Chondrocyte (in vitro differentiated cells): ENCODE measurements around the gene TRPC1. TPM values are rescaled to one million over a fixed set of nuclear protein-coding genes. Genes with fewer than 3 reads are reported as not detected.

Experiments
- DNase-seq: peaks from one replicate; pipeline ENCODE4 v3.0.0; 2021; ENCODE audit warnings: mixed read lengths, low spot score
- H3K27ac Mint-ChIP-seq: one replicate; pipeline ENCODE4 v1.8.0; 2021; ENCODE audit warnings: mild to moderate bottlenecking, moderate library complexity, mixed read lengths; ENCODE audit not compliant: unreplicated experiment
- H3K27me3 Mint-ChIP-seq: 2 replicates; pipeline ENCODE4 v1.8.0; 2021; ENCODE audit warnings: low read depth, mixed read lengths
- H3K36me3 Mint-ChIP-seq: 2 replicates; pipeline ENCODE4 v1.8.0; 2021; ENCODE audit warnings: low read depth, mixed read lengths
- H3K4me1 Mint-ChIP-seq: 2 replicates; pipeline ENCODE4 v1.8.0; 2021; ENCODE audit warnings: low read depth, mild to moderate bottlenecking, mixed read lengths
- H3K4me3 Mint-ChIP-seq: one replicate; pipeline ENCODE4 v1.8.0; 2021; ENCODE audit warnings: mild to moderate bottlenecking, moderate library complexity, mixed read lengths; ENCODE audit not compliant: unreplicated experiment
- H3K9me3 Mint-ChIP-seq: 2 replicates; pipeline ENCODE4 v1.8.0; 2021; ENCODE audit warnings: low read depth, mixed read lengths
- CTCF ChIP-seq: fragments of 200-600 bp; sonication (generic); IDR thresholded peaks from 2 replicates; pipeline ENCODE4 v1.5.0; 2021; ENCODE audit warnings: antibody characterized with exemption, mild to moderate bottlenecking, moderate library complexity
- total RNA-seq: library from RNA; stranded (reverse); gene quantifications from 3 replicates; pipeline ENCODE4 v1.2.1, GENCODE V29; 2021

TRPC1 gene
- total RNA-seq, 1 donor from 2014 or later: 15.1 TPM

GRCh38 chr3:142819179-142819578 is 95.3 kb downstream of the TRPC1 start:
- no peaks in the 10 kb centered on the region for H3K36me3 Mint-ChIP-seq
- no peaks in the 10 kb centered on the region for H3K27me3 Mint-ChIP-seq
- no peak for DNase-seq
- H3K4me3 Mint-ChIP-seq: no peak overlapping the region
- no peaks in the 10 kb centered on the region for H3K9me3 Mint-ChIP-seq
- TF ChIP-seq CTCF: no peak
- peaks cover 2% of the 10 kb centered on the region for H3K4me1 Mint-ChIP-seq
- no peak overlapping the region for H3K27ac Mint-ChIP-seq

- no peaks in the 10 kb centered on the region for H3K36me3 Mint-ChIP-seq
- no peak for DNase-seq
- H3K27ac Mint-ChIP-seq: no peak overlapping the region
- H3K4me1 Mint-ChIP-seq: no peaks in the 10 kb centered on the region
- peaks cover 6% of the 10 kb centered on the region for H3K27me3 Mint-ChIP-seq
- H3K9me3 Mint-ChIP-seq: no peaks in the 10 kb centered on the region
- no peak overlapping the region for H3K4me3 Mint-ChIP-seq
- TF ChIP-seq CTCF: peak; percentile 93
These were observed 105.0 kb downstream of the TRPC1 start for GRCh38 chr3:142828703-142829305.

- peaks cover under 1% of the 10 kb centered on the region for H3K27me3 Mint-ChIP-seq
- peaks cover 7% of the 10 kb centered on the region for H3K9me3 Mint-ChIP-seq
- peaks cover 4% of the 10 kb centered on the region for H3K36me3 Mint-ChIP-seq
- H3K4me1 Mint-ChIP-seq: no peaks in the 10 kb centered on the region
- no peak for TF ChIP-seq CTCF
- H3K4me3 Mint-ChIP-seq: no peak overlapping the region
- H3K27ac Mint-ChIP-seq: no peak overlapping the region
- no peak for DNase-seq
These were observed 113.7 kb downstream of the TRPC1 start for GRCh38 chr3:142837526-142837925.

- DNase-seq: no peak
- no peak overlapping the region for H3K27ac Mint-ChIP-seq
- H3K27me3 Mint-ChIP-seq: no peaks in the 10 kb centered on the region
- H3K36me3 Mint-ChIP-seq: peaks cover 4% of the 10 kb centered on the region
- H3K9me3 Mint-ChIP-seq: peaks cover 7% of the 10 kb centered on the region
- no peaks in the 10 kb centered on the region for H3K4me1 Mint-ChIP-seq
- no peak overlapping the region for H3K4me3 Mint-ChIP-seq
- TF ChIP-seq CTCF: no peak
These were observed 116.0 kb downstream of the TRPC1 start for GRCh38 chr3:142839831-142840230.

- H3K9me3 Mint-ChIP-seq: no peaks in the 10 kb centered on the region
- no peak overlapping the region for H3K4me3 Mint-ChIP-seq
- TF ChIP-seq CTCF: peak; percentile 74
- H3K36me3 Mint-ChIP-seq: no peaks in the 10 kb centered on the region
- H3K27ac Mint-ChIP-seq: no peak overlapping the region
- no peaks in the 10 kb centered on the region for H3K4me1 Mint-ChIP-seq
- no peaks in the 10 kb centered on the region for H3K27me3 Mint-ChIP-seq
- no peak for DNase-seq
These were observed 120.6 kb downstream of the TRPC1 start for GRCh38 chr3:142844339-142844977.
